NK-92 (cell line): ENCODE measurements around the gene CERS1.

ENCODE experiments used
- DNase-seq: peaks from one replicate; lab custom pipeline; 2025; ENCODE audit not compliant: unreplicated experiment; lab: John Stamatoyannopoulos, UW

CERS1 gene

DNA sequence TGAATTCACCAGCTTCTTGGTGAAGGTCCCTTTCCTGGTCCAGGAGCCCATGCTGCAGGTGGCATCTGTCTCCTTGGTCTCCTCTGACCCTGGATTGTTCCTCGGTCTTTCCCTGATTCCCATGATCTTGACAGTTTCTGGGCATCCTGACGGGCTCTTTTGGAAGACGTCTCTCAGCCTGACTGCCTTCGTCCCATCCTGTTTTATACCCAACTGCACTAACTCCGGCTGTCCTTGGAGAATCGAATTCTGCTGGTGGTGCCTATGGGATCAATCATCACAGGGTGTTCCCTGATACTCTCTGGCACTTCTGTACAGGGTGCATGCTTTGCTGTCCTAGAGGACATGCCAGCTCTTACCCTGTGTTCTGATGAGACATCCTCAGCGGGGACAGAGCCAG lies 19.1 kb downstream of the CERS1 start:
- no peak for DNase-seq

DNA sequence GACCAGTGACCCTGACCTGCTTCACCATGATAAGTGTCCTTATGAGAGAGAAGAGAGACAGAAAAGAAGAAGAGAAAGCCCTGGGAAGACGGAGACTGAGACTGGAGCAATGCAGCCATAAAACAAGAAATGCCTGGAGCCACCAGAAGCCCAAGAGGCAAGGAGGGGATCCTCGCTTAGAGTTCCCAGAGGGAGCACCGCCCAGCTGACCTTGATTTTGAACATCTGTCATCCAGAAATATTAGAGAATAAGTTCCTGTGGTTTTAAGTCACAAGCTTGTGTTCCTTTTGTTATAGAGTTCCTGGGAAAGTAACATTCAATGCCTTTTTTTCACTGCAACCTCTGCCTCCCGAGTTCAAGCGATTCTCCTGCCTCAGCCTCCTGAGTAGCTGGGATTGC lies 20.2 kb downstream of the CERS1 start:
- no peak for DNase-seq

DNA sequence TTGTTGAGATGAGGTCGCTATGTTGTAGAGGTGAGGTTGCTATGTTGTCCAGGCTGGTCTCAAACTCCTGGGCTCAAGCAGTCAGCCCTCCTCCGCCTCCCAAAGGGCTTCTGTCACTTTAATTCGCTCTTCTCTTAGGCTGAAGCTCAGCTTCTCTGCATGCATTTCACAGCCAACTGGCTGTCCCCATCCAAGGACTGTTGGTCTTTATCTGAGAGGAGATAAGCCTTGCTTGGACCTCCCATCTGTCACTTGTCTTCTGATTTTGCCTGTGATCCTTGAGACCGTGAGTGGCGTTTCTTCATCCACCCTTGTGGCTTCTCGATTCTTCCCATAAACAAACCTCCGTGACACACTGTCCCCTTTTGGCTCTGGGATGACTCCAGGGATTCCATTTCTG lies 24.4 kb downstream of the CERS1 start:
- no peak for DNase-seq

DNA sequence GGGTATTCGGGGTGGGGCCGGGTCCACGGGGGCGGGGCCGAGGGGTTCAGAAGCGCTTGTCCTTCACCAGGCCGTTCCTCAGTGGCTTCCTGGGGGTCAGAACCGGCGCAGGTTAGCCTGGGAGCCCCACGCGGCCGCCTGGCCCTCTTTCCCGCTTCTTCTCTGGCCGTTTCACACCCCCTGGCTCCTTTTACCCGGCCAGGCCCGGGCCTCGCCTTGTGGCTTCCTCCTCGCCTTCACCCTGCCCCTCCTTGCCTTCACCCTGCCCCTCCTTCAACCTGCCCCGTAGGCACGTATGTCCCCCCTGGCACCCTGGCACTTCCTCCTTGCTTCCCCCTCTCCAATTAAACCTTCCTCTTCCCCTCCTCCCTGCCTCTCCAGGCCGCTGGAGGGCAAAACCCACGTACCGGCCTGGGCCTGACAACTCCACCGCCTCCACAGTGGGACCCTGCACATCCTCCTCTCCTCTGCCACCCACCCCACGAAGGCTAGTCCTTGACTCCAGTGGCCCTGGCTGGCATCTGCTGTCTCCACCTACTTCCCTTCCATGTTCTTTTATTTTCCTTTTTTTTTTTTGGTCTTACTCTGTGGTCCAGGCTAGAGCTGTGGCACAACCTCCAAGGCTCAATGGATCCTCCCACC lies 25.3 kb downstream of the CERS1 start:
- no peak for DNase-seq

DNA sequence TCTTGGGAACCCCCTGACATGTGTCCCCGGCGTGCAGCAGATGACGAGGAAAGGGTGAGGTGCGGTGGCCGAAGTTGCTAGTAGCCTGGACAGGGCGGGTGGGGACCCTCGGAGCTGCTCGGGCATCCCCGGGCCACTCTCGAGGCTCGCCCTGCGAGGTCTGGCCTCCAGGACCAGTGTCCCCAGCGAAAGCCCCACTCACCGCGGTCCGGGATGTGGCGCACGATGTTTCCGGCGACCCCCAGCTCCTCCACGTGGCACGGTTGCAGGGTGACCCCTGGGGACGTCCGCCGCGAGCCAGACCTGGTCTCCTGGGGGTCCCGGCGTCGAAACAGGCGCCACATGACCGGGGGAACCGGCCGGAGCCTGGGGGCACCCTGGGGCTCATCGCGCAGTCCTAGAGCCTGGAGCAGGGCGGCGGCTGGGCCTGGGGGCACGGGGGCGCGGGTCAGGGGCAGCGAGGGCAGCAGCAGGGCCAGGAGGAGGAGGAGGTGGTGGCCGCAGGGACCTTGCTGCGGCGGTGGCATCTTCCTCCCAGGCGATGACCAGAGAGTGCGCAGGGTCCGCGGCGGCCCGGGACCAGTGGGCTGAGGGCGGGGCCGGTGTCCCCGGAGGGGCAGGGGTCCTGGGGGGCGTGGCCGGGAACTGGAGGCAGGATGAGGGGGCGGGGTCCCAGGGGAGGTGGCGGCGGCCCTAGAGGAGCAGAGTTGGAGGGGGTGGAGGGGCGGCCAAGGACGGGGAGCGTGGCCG lies 26.0 kb downstream of the CERS1 start:
- no peak for DNase-seq

DNA sequence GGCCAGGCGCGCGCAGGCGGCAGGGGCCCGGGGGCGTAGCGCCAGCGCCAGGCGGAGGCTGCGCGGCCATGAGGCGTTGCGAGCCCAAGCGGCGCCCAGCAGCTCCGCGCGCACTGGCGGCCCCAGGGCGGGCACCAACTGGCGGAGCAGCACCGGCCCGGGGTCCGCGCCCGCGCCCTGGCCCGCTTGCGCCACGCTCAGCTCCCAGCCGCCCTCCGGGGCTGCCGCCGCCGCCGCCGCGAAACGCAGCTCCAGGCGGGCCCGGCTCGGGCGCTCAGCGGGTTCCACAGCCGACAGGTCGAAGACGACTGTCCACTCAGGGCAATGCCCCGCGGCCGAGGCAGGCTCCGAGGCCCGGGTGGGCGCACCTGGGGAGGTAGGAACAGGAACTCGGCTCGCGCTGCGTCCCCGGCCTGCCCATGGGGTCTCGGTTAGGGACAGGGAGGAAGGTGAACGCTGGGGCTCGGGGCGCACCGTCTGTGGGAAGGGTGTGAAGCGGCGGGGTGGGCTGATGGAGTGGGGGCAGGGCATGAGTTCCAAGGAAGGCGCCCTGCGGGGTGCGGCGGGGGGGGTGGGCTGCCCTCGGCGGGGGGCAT lies 26.8 kb downstream of the CERS1 start:
- DNase-seq = no peak

DNA sequence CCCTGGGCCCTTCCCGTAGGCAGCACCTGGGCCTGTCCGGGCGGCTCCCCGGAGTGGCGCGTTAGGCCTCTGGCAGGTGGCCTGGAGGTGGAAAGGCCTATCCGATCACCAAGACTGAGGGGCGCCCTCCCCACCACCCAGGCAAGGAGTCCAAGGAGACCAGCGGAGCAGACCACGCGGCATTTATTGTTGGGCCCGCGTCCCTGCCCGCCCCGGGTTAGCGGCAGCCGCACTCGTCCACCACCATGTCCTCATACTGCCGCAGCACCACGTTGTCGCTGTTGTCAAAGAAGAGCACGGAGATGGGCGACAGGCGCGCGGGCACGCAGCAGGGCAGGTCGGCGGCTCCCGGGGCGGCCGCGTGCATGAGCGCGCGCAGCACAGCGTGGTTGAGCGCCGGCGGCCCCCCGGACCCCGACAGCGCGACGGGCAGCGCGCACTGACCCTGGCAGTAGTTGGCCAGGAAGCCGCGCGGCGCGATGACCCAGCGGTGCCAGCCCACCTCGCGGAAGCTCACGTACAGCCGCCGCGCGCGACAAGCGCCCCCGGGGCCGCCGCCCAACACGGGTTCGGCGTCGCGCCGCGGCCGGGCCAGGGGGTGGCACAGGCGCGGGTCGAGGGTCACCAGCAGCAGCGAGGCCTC lies 27.5 kb downstream of the CERS1 start:
- DNase-seq = no peak

DNA sequence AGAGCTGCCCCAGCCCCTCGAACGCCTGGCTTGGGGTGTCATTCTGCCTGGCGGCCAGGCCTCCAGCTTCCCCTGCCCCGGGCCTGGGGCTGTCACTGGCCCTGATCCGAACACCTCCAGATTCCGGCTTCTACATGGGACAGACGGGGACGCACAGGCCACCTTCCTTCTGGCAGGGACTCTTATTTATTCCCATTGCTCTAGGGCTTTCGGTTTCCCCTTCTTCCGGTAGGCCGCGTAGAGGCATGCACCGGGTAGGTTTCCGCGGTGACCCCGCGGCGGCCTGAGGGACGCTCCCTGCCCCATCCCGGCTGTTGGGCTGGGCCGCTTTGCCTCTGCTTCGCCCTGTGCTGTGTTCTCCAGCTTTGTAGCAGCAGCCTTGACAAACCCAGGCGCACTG lies 28.2 kb downstream of the CERS1 start:
- DNase-seq = no peak

DNA sequence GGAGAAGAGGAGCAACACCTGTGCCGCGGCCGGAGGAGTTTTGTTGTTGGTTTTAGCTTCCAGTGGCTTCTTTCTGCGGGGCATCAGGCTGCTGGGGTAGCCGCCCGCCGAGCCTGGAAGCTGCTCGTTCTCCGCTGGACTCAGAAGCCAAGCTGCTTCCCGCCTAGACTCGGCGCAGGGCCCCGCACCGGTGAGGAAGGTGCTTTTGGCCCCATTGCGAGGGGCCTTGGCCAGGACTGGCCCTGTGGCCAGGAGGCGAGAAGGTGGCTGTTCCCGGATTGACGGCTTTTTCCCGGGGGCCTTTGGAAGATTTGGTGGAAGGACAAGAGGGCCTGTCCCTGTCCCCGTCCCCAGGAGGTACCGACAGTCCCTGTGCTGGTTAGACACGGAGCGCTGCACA lies 28.8 kb downstream of the CERS1 start:
- no peak for DNase-seq

DNA sequence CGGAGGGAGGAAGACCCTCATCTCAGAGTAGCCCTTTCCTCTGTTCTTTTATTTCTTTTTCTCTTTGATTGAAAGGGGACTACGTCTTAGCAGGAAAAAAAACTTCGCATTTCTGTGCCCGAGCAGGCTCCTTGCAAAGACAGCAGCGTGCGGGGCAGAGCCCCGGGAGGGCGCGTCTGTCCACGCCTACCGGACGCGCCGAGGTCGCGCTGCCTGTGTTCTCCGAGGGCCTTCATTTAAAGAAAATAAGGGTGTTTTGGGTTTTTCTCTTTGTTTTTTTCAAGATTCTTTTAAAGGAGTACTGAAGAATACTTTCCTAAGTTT lies 29.2 kb downstream of the CERS1 start:
- no peak for DNase-seq

DNA sequence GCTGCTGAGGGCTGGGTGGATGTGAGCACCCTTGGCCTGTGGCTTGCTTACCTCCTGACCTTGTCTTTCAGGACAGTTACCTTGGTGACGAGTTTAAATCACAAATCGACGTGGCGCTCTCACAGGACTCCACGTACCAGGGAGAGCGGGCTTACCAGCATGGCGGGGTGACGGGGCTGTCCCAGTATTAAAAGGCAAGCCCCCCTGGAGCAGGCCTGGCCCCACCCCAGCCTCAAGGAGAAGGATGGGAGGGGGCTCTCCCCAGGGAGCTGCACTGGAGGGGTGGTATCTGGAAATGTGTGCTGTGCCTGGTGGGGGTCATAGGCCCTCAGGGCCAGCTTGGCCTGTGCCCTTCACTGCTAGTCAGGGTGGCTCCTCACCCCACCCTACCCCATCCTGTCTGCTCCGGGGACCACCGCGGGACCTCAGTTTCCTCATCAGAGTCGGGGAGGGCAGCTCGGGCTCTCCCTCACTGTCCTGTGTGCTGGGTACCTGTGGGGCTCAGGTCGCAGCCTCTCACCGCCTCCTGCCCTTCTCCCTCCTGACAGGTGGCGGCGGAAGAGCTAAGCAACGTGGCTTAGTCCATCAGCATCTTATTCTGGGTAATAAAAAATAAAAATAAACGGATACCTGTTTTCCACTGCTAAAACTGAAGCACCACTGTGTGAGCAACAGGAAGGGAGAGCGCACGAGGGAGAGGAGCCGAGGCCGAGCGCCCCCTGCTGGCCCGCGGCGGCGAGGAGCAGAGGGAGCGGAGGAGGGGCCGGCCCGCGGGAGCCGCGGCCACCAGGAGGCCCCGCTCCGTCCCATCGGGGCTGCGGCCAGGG lies 29.8 kb downstream of the CERS1 start:
- no peak for DNase-seq

DNA sequence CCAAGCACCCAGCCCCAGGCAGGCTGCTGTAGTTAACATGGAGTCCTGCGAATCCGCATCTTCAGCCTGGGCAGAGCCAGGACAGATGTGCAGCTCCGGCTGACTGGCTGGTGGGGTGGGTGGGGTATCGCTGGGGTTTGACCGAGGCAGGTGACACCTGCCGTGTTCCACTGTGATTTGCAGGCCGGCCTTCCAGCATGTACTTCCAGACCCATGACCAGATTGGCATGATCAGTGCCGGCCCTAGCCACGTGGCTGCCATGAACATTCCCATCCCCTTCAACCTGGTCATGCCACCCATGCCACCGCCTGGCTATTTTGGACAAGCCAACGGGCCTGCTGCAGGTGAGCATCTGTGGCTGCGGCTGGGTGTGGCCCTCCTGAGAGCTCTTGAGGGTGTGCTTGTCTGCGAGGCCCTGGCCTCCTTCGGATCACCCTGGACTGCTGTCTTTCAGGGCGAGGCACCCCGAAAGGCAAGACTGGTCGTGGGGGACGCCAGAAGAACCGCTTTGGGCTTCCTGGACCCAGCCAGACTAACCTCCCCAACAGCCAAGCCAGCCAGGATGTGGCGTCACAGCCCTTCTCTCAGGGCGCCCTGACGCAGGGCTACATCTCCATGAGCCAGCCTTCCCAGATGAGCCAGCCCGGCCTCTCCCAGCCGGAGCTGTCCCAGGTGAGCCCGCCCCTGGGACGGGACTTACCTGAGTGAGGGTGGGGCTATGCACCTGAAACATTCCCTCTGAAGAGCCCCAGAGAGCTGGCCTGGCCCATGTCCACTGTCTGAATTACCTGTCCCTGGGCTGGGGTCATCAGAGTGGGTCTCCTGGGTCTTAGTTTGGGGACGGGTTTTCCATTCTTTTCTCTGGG lies 30.6 kb downstream of the CERS1 start:
- DNase-seq = no peak

DNA sequence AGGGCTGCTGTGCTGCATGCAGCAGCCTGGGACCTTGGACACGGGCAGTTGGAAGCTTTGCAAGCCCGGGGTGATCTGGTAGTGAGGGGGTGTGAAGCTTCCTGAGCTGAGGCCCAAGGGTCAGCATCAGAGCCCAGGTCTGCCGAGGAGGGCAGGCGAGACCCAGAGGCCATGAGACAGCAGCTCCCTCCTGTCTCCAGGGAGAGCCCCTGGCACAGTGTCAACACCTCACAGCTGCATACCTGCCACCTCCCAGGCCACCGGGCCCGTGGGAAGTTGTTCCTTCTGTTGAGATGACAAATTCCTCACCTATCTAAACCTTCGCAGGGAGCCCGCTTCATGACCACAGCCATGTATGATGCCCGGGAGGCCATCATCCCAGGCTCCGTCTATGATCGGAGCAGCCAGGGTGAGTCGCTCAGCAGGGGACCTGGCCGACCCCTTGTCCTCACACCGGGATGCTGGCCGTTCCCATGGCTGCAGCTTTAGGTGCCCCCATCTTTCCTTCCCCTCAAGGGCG lies 32.1 kb downstream of the CERS1 start:
- no peak for DNase-seq

DNA sequence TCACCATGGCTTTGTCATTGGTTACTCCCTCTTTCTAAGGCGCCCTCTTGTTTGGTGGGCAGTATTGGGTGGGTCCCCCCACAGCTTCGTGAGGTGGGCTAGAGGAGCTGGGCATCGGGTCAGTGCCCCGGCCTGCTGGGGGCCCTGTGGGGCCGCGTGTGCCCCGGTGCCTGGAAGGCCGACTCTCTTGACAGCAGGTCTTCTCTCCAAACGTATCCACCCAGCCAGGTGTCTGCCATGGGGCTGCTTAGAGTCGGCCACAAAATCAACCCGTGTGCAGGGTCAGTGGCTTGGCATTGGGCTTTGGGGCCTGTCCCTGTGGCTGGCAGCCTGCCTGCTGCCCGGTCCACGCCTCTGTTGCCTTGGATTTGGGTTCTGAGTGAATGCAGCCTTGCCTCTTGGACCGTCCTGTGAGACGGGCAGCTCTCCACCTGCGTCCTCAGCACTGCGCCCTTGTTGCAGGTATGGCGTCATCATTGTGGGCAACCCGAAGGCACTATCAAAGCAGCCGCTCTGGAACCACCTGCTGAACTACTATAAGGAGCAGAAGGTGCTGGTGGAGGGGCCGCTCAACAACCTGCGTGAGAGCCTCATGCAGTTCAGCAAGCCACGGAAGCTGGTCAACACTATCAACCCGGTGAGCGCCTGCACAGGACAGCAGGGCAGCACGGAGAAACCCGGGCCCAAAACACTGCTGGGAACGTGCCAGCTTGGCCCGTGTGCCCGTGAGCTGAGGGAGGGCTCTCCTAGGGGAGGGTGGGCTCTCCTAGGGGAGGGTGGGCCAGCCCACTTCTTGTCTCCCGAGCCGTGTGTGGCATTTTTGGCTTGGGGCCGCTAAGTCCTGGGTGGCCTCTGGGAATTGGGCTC lies 32.7 kb downstream of the CERS1 start:
- no peak for DNase-seq

DNA sequence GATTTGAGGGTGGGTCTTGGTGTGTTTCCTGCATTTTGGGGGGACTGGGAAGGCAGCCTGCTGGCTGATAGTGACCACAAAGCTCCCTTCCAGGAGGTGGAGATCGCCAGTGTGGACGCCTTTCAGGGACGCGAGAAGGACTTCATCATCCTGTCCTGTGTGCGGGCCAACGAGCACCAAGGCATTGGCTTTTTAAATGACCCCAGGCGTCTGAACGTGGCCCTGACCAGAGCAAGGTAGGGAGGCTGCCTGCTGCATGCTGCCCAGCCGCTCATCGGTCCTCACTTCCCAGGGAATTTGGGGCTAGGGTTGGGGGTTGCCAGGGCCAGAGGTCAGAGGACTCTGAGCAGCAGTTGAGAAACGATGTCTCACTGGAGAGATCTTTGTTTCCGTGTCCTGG lies 34.0 kb downstream of the CERS1 start:
- no peak for DNase-seq

DNA sequence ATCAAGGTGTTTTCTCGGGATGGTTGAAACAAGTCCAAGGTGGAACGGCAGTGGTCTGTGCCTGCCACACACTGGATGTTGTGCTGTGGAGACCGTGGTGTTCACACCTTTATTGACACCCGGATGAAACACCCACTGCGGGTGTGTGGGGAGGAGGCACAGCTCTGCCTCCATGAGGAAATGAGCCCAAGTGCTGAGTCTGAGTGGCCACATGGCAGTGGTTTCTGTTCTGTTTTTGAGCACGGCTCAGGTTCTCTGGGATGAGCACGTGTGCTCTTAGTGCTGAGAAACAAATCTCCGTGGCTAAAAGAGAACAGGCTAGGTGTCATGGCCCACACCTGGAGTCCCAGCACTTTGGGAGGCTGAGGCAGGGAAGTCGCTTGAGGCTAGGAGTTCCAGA lies 34.7 kb downstream of the CERS1 start:
- no peak for DNase-seq

DNA sequence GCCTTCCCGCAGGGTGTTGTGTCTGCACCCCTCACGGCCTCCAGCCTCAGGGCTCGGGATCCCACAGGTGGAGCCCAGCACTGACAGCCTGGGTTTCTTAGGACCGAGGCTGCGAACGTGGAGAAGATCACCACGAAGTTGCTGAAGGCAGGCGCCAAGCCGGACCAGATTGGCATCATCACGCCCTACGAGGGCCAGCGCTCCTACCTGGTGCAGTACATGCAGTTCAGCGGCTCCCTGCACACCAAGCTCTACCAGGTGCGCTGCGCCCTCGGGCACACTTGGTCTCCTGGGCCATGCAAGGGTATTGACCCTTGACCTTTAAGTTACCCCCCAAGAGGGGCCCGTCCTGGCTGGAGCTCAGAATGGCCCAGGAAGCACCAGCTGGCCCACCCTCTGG lies 35.2 kb downstream of the CERS1 start:
- no peak for DNase-seq

DNA sequence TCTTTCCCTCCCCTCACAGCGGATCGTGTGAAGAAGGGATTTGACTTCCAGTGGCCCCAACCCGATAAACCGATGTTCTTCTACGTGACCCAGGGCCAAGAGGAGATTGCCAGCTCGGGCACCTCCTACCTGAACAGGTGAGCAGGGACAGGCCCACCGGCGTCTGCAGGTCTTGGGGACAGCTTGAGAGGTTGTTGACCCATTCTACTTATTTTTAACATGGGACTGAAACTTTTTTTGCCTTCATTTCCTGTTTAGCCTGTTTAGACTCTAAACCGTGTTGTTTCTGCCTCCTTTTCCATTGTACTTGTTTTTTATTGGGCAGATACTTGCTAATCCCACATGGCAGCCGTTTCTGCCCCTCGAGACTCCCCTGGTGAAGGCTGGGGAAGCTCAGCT lies 35.7 kb downstream of the CERS1 start:
- no peak for DNase-seq

DNA sequence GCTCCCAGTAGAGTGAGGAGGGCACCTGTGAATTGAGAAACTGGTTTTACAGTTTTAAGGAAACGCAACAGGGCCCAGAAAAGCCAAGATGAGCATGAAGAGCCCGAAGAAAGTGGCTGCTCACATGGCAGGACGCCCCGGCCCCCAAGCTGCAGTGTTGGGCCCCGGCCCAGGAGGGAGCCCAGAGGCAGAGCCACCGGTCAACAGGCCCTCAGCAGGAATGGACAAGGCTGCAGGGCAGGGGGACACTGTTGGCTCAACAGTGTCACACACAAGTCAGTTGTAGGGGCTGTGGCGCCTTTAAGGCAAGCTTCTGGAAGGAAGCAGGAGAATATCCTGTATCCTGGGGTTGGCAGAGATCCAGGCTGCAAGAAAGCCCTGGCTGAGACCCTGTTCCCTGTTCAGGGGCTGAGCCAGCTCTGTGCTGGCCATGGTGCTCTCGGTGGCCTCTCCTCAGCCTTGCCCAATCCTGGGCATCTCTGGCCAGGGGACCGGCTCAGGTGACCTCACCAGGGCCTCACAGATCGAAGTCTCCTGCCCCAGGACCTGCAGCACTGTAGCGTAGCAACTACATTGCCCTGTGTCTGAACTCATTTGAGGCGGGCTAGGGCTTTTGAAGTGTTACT lies 36.2 kb downstream of the CERS1 start:
- DNase-seq = no peak
